Activated B cell treated with CpG ODN at 0.5 μM for 24 hours (primary cell): ENCODE data around the gene KCNC1. TPM values are rescaled to one million over a fixed set of nuclear protein-coding genes. Genes with fewer than 3 reads are reported as not detected.

ENCODE experiments used
- ATAC-seq: fragments of 200-7000 bp; cut with Tn5 transposase; one replicate; pipeline ENCODE4 v1.10.0; 2021; ENCODE audit warnings: low read depth, mild to moderate bottlenecking, moderate library complexity
- CTCF ChIA-PET: fragments of 350-600 bp; sonication (Branson Sonifier 250); formaldehyde crosslinking; loops from one replicate; lab custom pipeline; 2021; ENCODE audit warnings: antibody characterized with exemption; lab: Charles Lee
- POLR2A ChIA-PET: fragments of 350-600 bp; sonication (Branson Sonifier 250); formaldehyde crosslinking; loops from one replicate; lab custom pipeline; 2021; ENCODE audit warnings: antibody characterized with exemption; lab: Charles Lee
- DNase-seq: peaks from one replicate; pipeline ENCODE4 v3.0.0; 2022
- H3K27ac Mint-ChIP-seq: one replicate; pipeline ENCODE4 v1.8.0; 2020; ENCODE audit warnings: mixed read lengths
- H3K27me3 Mint-ChIP-seq: one replicate; pipeline ENCODE4 v1.8.0; 2021; ENCODE audit warnings: mixed read lengths
- H3K36me3 Mint-ChIP-seq: one replicate; pipeline ENCODE4 v1.8.0; 2021; ENCODE audit warnings: low read depth, mixed read lengths
- H3K4me1 Mint-ChIP-seq: one replicate; pipeline ENCODE4 v1.8.0; 2021; ENCODE audit warnings: mixed read lengths
- H3K4me3 Mint-ChIP-seq: one replicate; pipeline ENCODE4 v1.8.0; 2020; ENCODE audit warnings: mild to moderate bottlenecking, mixed read lengths
- H3K9me3 Mint-ChIP-seq: one replicate; pipeline ENCODE4 v1.8.0; 2020; ENCODE audit warnings: mixed read lengths
- CTCF ChIP-seq: fragments of 200-600 bp; IDR thresholded peaks from one replicate; pipeline ENCODE4 v1.8.0; 2022; ENCODE audit warnings: antibody characterized with exemption, mild to moderate bottlenecking
- intact Hi-C: fragments of 100-400 bp; cut with micrococcal nuclease; formaldehyde crosslinking; loops from one replicate; pipeline ENCODE4 v1.15.1; 2024
- total RNA-seq: library from RNA; stranded (reverse); gene quantifications from 2 replicates; pipeline ENCODE4 v1.2.3, GENCODE V29; 2022

Gene KCNC1
- total RNA-seq, 1 donor from 2014 or later = not detected

GRCh38 chr11:17755891-17756290, 21.3 kb downstream of the KCNC1 start:
- H3K4me3 Mint-ChIP-seq = no peak overlapping the region
- TF ChIP-seq CTCF = no peak
- intact Hi-C loops = no loop called here
- POLR2A ChIA-PET = no interaction called here
- peaks cover 4% of the 10 kb centered on the region for H3K9me3 Mint-ChIP-seq
- DNase-seq (no peak), ATAC-seq (no peak)
- no peaks in the 10 kb centered on the region for H3K36me3 Mint-ChIP-seq
- H3K27me3 Mint-ChIP-seq = peaks cover 11% of the 10 kb centered on the region
- no peak overlapping the region for H3K27ac Mint-ChIP-seq
- H3K4me1 Mint-ChIP-seq = no peaks in the 10 kb centered on the region
- CTCF ChIA-PET = no interaction called here

GRCh38 chr11:17760102-17761029, 25.8 kb downstream of the KCNC1 start:
- intact Hi-C loops = loop anchor here (1.0 kb wide), 1 partner anchor 219 kb away; no protein-coding TSS in a partner anchor
- Mint-ChIP-seq H3K4me1 (no peaks in the 10 kb centered on the region), H3K4me3 (no peak overlapping the region), H3K27me3 (peaks cover 3% of the 10 kb centered on the region), H3K36me3 (no peaks in the 10 kb centered on the region), H3K27ac (no peak overlapping the region), H3K9me3 (peaks cover 4% of the 10 kb centered on the region)
- ChIA-PET POLR2A (no interaction called here), CTCF (no interaction called here)
- no peak for TF ChIP-seq CTCF
- DNase-seq (no peak), ATAC-seq (peak; percentile 28)

- Mint-ChIP-seq H3K4me1 (no peaks in the 10 kb centered on the region), H3K4me3 (no peak overlapping the region), H3K27me3 (no peaks in the 10 kb centered on the region), H3K36me3 (no peaks in the 10 kb centered on the region), H3K9me3 (peaks cover 4% of the 10 kb centered on the region), H3K27ac (no peak overlapping the region)
- no peak for TF ChIP-seq CTCF
- CTCF ChIA-PET = no interaction called here
- POLR2A ChIA-PET = no interaction called here
- no peak for DNase-seq
- intact Hi-C loops = no loop called here
- ATAC-seq = no peak
These were observed 27.9 kb downstream of the KCNC1 start for GRCh38 chr11:17762309-17762974.

GRCh38 chr11:17763244-17763643, 28.7 kb downstream of the KCNC1 start:
- no peaks in the 10 kb centered on the region for H3K27me3 Mint-ChIP-seq
- no peak for ATAC-seq
- TF ChIP-seq CTCF = no peak
- no peaks in the 10 kb centered on the region for H3K4me1 Mint-ChIP-seq
- peaks cover 2% of the 10 kb centered on the region for H3K9me3 Mint-ChIP-seq
- POLR2A ChIA-PET = no interaction called here
- H3K36me3 Mint-ChIP-seq = no peaks in the 10 kb centered on the region
- no peak overlapping the region for H3K4me3 Mint-ChIP-seq
- intact Hi-C loops = no loop called here
- CTCF ChIA-PET = no interaction called here
- DNase-seq = no peak
- no peak overlapping the region for H3K27ac Mint-ChIP-seq

- intact Hi-C loops = no loop called here
- TF ChIP-seq CTCF = no peak
- H3K27ac Mint-ChIP-seq = no peak overlapping the region
- no peak overlapping the region for H3K4me3 Mint-ChIP-seq
- POLR2A ChIA-PET = no interaction called here
- no peaks in the 10 kb centered on the region for H3K36me3 Mint-ChIP-seq
- ATAC-seq (no peak), DNase-seq (no peak)
- CTCF ChIA-PET = no interaction called here
- H3K9me3 Mint-ChIP-seq = no peaks in the 10 kb centered on the region
- H3K27me3 Mint-ChIP-seq = no peaks in the 10 kb centered on the region
- H3K4me1 Mint-ChIP-seq = no peaks in the 10 kb centered on the region
These were observed 29.1 kb downstream of the KCNC1 start for GRCh38 chr11:17763703-17764102.
